HG03064 (cell line): ENCODE measurements around the gene FHAD1.

Source experiments
- ATAC-seq: cut with Tn5 transposase; IDR thresholded peaks from one replicate; pipeline ENCODE4 v1.9.1; 2021; ENCODE audit warnings: low read depth; ENCODE audit not compliant: unreplicated experiment

The FHAD1 gene

GRCh38 chr1:15410223-15410883 lies 163.3 kb downstream of the FHAD1 start:
- peak; percentile 2 for ATAC-seq

DNA sequence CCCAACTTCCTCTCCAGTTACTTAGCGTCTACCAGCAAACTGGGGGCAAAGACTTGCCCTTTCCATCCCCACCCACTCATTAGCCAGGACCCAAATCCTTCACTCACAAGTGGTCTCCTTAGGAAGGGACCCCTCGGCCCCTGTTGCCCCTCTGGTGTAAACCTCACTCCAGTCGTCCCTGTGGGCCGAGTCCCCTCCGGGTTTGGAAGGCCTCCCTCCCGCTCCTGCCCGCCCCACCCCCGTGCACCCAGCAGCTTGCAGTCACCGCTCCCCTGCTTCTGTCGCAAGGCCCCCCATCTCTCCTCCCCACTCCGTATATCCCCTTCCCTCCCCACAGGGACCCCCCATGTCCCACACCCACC lies 163.8 kb downstream of the FHAD1 start:
- no peak for ATAC-seq

GRCh38 chr1:15411593-15412137 lies 164.6 kb downstream of the FHAD1 start:
- ATAC-seq: peak; percentile 51

DNA sequence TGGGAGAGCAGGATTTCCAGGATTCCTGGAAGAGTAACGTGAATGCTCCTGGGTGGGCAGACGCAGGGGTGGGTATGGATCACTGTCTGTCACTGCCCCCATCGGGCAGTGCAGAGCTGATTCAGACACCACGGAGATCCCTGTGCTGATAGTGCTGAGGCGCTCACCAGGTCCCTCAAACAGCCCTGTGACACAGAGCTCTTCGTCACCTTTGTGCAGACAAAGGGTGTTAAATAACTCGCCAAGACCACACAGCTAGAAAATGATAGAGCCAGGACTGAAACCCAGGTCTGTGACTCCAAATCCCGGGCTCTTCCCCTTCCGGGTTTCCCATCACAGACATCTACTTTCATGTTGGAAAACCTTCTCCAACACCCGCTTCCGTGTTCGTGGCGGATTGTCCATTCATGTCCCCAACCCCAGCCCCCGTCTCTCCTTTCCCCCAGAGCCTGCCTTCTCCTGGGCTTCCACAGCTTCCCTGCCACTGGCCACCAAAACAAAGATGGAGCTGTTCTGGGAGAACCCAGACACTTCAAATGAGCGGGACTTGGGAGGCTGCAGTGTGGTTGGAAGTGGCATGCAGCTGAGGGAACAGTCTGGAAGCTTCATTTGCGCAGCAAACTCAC lies 165.3 kb downstream of the FHAD1 start:
- ATAC-seq: no peak

GRCh38 chr1:15412843-15413242 lies 165.8 kb downstream of the FHAD1 start:
- ATAC-seq: no peak

DNA sequence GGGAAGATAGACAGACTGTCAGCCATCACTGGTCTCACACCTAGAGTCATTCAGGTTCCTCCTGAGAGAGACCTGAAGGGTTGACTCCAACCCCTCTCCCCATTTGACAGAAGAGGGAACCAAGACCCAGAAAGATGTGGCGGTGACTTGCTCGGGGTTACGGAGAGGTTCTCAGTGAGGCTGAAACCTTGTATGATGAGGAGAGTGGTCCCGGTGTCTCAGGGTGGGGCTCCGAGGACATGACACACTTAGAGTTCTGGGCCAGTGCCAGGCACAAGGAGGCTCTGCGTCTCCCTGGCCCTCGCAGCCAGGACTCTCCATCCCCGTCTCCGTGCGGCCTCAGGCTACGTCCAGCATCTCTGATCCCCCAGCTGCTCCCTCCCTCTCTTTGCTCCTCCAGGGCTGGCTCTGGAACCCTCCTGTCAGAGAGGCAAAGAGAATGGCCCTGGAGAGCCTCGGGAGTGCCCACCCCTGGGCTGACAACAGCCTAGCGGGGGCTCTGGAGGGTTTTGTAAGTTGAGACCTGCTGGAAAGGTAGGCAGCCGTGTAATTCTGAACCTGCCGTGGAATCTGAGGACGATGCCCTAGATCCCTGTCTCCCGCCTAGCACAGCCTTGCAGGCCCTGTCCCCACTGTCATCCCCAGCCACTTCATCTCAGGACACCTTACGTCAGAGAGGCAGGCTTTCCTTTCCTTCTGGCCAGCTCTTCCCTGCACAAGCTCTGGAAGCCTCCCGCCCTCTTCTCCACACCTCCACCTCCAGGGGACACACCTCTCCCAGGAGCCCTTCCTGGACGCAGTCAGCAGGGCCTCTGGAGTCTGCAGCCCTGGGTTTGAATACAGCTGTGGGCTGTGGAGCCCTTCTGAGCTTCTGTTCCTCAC lies 166.8 kb downstream of the FHAD1 start:
- ATAC-seq: no peak

- ATAC-seq: no peak
These were observed 167.5 kb downstream of the FHAD1 start for GRCh38 chr1:15414445-15414983.

- no peak for ATAC-seq
These were observed 170.3 kb downstream of the FHAD1 start for GRCh38 chr1:15417059-15417934.

DNA sequence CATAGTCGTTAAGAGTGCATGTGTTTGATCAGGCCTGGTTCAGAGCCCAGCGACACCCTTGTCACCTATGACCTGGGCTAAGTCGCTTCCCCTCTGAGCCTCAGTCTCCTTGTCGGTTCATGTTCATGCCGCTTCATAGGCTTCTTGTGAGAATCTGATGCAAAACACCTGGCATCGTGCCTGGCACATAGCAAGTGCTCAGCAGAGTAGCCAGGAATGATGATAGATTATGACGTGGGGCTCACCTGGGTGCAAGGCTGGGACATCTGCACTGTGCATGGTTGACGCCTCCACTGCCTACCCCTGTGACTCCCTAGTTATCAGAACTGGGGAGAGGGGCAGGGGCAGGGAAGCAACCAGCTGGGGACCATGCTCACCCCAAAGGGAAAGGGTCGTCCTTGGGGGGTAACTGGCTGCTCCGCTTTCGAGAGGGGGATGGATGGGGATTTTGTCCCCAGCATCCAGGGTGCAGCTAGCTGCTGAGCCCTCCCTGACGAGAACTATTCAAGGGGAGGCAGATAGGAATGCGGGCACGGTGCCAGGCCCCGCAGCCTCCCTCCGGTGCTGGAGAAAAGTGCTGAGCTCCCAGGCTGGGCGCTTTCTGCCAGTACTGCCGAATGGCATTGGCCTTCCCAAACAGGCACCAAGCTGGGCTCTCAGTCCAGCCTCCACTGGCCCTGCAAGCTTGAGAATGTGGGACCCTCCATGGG lies 171.9 kb downstream of the FHAD1 start:
- ATAC-seq: no peak

GRCh38 chr1:15420853-15421465 lies 173.9 kb downstream of the FHAD1 start:
- no peak for ATAC-seq

DNA sequence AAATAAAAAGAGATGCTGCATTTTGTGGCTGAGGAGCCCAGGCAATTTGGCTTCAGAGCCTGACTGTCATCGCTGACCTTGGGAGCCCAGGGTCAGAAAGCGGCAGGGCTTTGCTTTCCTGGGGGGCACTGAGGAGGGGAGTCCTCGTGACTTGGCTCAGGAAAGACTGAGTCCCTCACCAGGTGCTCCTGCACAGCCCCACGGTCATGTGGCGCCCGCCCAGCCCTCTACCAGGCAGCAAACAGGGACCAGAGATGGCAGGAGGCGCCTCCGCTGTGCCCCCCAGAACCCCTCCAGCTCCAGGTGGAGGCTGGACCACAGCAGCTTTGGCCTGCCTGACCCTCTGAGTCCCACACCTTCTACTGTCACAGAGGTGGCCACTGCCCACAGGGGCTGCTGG lies 175.8 kb downstream of the FHAD1 start:
- ATAC-seq: no peak

- no peak for ATAC-seq
These were observed 176.5 kb downstream of the FHAD1 start for GRCh38 chr1:15423355-15424077.

GRCh38 chr1:15424146-15424667 lies 177.2 kb downstream of the FHAD1 start:
- no peak for ATAC-seq

DNA sequence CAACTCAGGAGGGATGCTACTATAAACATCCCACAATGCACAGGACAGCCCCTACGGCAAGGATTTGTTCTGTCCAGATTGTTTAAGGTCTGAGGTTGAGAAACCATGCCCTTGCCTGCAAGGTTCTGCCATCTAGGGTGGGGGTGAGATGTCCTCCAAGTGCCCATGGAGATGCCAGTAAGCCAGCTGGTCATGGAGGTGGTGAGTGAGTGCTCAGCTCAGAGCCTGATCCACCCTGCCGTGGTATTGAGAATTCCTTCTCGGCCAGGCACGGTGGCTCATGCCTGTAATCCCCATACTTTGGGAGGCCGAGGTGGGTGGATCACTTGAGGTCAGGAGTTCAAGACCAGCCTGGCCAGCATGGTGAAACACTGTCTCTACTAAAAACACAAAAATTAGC lies 178.0 kb downstream of the FHAD1 start:
- ATAC-seq: no peak

GRCh38 chr1:15425521-15425920 lies 178.5 kb downstream of the FHAD1 start:
- ATAC-seq: no peak

DNA sequence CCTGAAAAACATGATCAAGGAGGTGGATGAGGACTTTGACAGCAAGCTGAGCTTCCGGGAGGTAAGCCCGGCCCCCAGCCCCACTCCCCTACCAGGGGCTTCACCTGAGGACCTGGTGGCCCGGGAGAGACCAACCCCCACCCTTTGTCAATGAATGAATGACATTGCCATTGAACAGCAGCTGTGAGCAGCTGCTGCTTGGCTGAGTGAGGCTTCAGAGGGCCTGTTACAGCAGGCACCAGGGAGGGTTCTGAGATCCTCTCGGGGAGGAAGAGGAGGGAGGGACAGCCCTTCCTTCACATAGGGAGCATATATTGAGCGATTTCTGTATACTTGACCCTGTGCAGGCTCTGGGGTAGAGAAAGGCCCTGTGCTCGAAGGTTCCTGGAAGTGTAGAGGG lies 178.9 kb downstream of the FHAD1 start:
- no peak for ATAC-seq

DNA sequence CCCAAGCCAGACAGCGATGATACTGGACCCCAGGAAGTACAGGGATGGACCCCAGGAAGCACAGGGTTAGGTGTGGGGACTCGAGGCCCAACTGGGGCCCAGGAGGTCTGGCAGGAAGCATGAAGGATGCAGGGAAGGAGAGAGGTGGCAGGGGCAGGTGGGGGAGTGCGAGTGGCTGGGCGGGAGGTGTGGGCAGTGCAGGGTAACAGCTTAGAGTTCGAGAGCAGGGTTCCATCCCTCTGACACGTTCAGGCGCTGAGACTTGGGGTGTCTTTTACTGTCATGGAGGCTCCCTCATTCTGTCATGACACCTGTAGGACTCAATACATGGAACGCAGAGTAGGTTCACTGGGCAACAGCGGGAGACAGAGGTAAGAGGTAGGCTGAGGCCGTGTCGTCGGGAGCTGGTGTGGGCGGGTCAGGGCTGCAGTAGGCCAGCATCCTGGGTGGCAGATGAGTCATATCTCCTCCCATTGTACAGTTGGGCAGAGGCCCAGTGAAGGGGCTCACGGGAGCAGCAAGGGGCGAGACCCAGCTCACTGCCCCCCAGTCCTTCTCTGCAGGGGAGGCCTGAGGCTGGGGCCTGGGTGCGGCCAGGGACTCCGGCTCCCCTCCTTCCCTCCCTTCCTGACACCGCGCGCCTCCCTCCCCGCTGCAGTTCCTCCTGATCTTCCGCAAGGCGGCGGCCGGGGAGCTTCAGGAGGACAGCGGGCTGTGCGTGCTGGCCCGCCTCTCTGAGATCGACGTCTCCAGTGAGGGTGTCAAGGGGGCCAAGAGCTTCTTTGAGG lies 179.7 kb downstream of the FHAD1 start:
- ATAC-seq: no peak
